Myocyte (in vitro differentiated cells): ENCODE measurements around the gene ST6GAL1. TPM values are rescaled to one million over a fixed set of nuclear protein-coding genes. Genes with fewer than 3 reads are reported as not detected.

Experiments
- DNase-seq: peaks from one replicate; pipeline ENCODE4 v3.0.0-alpha.2; 2012; ENCODE audit warnings: low read depth
- total RNA-seq: library from RNA; depleted of rRNA; stranded (reverse); fragments of >200 nt; gene quantifications from 2 replicates; pipeline ENCODE4 v1.2.3, GENCODE V29; 2014

The ST6GAL1 gene
- total RNA-seq, 1 donor from 2014 or later, result 11.1 TPM

- peak; percentile 62 for DNase-seq
Measured at GRCh38 chr3:186915806-186916796, 14.2 kb upstream of the ST6GAL1 start.

- DNase-seq, result no peak
Measured at GRCh38 chr3:186917512-186918312, 12.6 kb upstream of the ST6GAL1 start.

DNA sequence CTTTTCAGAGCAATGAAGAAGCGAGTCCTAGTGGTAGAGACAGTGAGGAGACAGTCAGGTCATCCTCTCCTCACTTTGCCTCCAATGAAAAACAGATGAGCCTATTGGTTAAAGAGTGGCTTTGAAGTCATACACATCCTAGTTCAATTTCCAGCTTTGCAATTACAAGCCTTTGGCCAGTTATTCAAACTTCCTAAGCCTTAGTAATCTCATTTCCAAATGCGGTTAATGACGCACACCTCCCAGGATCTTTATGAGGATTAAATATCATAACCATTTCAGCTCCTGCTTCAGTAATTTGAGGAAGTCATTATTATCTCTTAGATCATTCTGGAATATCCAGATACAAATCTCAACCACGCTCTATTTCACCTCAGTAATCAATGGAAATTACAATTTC is 10.0 kb upstream of the ST6GAL1 start:
- DNase-seq, result no peak

DNA sequence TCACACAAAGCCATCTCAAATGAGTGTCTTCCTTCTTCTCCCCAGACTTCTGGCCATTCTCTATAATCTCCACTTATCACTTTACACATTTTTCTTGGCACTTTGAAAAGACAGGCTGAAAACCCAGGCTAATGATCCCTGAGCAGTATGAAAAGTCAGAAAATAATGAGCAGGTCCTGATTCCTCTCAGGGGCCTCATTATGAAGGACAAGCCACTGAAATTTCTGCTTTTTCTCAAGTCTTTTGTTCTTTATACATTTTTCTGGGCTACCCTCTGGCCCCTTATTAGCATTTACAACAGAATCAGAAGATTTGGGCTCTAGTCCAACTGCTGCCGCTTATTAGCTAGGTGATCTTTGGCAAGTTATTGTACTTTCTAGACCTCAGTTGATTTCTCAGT is 9.5 kb upstream of the ST6GAL1 start:
- no peak for DNase-seq

- no peak for DNase-seq
Measured at GRCh38 chr3:186921578-186921977, 8.7 kb upstream of the ST6GAL1 start.

DNA sequence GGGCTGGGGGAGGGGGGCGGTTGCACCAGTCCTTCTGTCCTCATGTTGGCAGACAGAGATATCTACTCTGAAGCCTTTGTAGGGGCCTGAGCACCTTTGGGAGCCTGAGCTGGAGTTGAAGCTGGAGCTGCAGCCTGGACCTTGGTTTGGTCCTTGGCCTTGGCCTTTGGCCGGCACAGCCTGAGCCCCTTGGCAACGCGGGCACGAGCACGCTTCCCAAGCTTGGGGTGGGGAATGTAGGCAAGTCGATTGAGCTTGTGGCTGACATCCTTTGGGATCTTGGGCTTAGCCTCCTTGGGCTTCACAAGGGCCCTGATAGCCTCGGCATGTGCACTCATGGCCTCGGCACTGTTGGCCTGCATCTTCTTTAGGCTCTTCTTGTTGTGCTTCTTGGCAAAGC is 8.1 kb upstream of the ST6GAL1 start:
- DNase-seq, result no peak

GRCh38 chr3:186922790-186923189 is 7.5 kb upstream of the ST6GAL1 start:
- no peak for DNase-seq

GRCh38 chr3:186923241-186923640 is 7.1 kb upstream of the ST6GAL1 start:
- no peak for DNase-seq

DNA sequence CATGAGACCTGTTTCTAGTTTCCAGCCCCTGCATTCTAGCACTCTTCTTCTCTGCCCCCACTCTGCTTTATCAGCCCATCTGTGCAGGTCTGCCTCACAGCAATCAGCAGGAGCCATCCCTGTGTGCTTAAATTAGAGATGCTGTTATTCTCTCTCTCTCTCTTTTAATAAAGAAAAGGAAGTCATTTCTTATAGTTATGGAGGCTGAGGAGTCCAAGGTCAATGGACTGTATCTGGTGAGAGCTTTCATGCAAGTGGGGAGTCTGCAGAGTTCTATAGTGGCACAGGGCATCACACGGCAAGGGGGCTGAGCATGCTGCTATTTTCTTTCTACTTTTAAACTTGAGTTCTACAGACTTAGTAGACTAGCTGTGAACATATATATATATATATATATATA is 4.5 kb upstream of the ST6GAL1 start:
- DNase-seq, result no peak

DNA sequence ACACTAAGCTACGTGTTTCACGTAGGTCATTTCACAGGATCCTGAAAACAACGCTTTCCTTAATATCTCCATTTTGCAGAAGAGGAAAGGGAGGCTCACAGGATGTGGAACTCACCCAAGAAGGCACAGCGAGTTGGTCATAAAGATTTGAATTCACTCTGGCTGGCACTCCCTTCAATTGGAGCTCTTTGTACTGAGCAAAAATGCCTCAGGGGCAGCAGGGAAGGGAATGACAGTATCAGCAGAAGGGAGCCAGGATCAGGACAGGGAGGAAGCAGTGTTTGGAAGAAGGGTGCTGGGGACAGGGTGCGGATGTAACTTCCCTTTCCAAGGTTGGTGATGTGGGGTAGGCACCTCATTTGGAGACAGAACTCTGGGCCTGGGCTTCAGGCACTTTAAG is 1.1 kb upstream of the ST6GAL1 start:
- DNase-seq, result no peak

DNA sequence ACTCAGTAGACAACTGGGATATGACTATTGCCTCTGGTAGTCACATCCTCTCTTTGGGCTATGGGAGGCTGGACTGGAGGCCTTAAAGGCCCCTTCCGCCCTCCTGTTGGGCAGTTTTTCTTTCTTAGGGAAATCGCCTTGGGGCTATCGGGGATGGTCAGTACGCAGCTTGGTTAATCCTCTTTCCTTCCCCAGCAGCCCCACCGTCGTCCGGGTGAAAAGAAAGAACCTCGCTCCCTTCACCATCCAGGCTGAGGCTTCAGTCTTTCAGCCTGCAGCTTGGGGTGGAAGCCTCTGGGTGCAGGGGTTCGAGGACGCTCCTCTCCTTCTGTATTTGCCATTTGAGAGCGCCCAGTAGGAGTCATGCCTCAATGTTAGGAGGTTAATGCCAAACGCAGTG is 641 bp upstream of the ST6GAL1 start:
- no peak for DNase-seq

DNA sequence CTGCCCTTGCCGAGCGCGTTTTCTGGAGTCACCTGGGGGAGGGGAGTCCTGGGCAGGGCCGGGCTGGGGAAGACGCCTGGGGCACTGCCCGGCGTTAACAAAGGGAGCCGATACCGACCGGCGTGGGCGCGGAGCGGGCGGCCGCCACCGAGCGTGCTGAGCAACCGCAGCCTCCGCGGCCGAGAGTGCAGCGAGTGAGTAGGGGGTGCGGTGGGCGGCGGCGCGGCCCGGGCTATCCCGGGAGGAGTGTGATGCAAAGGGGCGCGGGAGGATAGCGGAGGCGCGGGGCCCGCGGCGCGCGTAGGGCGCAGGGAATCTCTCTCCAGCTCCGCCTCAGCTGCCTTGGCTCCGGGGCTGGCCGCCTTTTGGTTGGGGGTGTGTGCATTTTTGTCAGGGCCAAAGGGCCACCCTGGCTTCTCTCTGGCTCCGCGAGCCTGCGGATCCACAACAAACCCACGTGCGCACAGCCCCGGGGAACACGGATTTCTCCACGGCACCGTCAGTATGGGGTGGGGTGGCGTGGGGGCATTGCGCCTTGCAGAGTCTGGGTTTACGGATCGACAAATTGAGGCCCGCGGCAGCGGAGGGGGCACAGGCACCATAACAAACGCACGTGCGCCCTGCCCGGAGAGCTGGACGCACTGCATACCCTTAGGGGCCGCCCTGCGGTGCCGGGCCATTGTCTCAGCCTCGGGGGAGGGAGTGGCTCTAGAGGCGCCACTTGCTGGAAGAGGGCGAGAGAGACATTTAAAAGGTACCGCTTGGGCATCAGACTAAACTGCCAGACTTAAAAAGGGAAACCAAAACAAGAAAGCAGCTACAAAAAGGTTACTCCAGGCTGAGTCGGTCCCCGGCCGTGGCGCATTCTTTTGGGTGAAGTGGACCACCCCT is 560 bp downstream of the ST6GAL1 start:
- peak; percentile 67 for DNase-seq

DNA sequence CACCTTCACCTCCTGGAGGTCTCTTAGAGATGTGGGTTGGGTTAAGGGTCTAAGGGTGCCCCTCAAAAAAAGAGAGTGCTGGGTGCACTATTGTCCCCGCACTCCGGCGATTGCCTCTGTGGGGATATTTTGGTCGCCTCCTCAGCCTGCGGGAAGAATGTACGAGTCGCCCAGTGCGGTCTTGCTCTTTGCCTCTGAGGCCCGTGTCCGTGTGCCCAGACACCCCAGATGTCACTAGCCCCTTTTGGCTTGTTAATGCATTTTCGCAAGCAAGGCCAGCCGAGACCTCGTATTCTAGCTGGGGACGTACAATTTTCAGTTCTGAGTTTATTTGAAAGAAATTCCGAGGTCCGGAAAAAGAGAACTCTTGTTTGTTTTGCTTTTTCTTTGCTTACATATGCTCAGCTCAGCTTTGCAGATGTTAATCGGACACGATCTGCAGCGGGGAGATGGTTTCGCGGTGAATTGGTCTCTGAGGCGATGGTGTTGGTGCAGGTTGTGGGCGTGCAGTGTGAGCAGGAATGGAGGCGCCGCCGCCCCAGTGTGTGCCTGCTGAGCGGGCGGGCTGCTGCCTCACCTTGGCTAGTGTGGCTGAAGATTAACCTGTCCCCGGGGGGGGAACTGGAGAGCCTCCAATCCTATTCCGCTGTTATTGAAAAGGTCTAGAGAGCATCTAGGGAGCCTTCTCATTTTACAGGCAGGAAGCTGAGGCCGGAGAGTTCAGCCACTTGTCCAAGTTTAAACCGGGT is 1.4 kb downstream of the ST6GAL1 start:
- peak; percentile 21 for DNase-seq

- no peak for DNase-seq
Measured at GRCh38 chr3:186932281-186933181, 2.2 kb downstream of the ST6GAL1 start.

GRCh38 chr3:186933816-186934215 is 3.5 kb downstream of the ST6GAL1 start:
- no peak for DNase-seq

GRCh38 chr3:186935133-186935532 is 4.8 kb downstream of the ST6GAL1 start:
- DNase-seq, result no peak

GRCh38 chr3:186937017-186937875 is 6.9 kb downstream of the ST6GAL1 start:
- DNase-seq, result no peak

DNA sequence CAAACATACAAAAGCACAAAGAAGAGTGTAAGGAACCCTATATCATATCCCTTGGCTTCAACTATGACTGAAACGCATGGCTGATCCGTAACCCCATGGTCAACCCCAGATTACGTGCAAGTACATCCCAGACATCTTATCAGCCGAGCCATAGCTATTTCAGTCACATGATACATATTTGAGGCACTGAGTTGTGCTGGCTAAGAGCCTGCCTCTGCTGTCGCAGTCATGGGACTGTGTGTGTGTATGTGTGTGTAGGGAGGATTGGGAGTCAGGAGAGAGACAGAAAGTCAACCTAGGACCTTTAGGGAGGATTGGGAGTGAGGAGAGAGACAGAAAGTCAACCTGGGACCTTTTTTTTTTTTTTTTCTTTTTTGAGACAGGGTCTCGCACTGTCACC is 8.4 kb downstream of the ST6GAL1 start:
- DNase-seq, result no peak
